HG03139 (cell line): Measurements from ENCODE around the gene CCSER1.
"Not testable (repeated sequence)": the region's sequence is repeated elsewhere in the genome, so short reads cannot be mapped to it uniquely, and the experiment has no call there.

ENCODE experiments used
- ATAC-seq: cut with Tn5 transposase; IDR thresholded peaks from one replicate; pipeline ENCODE4 v1.9.1; 2021; ENCODE audit not compliant: unreplicated experiment

Gene CCSER1

DNA sequence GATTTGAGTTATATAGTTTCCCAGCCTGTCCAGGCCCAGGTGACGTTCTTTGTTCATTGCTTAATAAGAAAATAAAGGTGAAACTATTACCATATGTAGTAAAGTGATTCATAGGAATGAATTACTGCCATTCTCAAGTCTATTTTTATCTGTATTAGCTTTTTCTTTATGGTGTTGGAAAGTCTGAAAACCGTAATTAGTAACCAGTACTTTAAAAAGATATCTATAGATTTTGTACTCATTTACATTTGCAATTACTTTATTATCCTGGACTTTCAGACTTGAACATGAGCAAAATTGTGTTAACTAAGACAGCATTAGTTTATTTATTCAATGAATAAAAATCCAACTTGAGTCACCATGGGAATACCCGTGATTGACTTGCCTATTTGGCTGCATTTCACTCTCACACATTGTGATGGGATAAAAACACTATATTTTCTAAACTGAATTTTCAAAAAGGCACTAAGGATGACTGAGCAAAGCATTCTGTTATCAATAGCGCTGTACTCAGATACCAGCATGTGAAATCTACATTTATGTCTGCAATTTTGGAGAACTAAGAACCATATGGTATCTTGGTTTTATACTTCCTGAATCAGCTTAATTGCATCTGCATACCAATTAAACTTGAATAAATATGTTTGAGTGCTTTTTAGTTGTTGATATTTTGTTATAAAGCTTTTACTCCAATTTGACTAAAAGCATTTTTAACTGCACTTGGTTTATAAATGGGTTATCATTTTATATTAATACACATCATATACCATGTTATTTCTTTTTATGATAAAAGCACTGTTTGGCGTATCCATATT, 154.6 kb downstream of the CCSER1 start:
- ATAC-seq = no peak

DNA sequence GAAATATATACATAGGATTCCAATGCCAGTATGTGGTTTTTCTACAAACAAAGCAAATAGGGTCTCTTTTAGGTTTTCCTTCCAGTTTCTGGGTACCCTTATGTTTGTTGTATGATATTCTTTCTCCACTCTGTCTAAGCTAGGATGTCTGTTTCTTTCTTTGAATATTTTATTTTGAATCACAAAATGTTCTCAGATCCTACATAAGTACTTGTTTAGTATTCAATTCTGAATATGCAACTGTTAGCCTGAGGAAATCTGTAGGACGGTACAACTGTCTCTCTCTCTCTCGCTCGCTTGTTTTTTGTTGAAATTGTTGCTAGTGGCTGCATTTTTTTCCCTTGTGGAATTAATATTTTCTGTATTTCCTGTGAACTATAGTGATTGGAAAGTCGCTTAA, 163.2 kb downstream of the CCSER1 start:
- ATAC-seq = no peak

DNA sequence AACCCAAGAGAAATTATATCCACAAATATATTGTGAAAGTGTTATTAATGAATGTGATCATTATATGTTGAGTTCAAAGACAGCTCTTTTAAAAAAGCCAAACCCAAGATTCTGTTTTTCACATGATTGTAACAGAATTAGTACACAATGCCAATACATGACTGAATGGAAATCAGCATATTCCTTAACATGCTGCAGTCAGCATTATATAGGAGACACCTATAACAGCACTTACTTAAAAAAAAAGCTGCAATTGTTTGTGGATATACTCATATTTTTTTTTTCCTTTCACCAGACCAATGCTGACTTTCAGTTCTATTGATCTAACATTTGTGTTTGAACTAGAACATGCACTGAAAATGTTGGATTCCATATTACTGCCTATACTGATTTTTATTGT, 165.2 kb downstream of the CCSER1 start:
- no peak for ATAC-seq

DNA sequence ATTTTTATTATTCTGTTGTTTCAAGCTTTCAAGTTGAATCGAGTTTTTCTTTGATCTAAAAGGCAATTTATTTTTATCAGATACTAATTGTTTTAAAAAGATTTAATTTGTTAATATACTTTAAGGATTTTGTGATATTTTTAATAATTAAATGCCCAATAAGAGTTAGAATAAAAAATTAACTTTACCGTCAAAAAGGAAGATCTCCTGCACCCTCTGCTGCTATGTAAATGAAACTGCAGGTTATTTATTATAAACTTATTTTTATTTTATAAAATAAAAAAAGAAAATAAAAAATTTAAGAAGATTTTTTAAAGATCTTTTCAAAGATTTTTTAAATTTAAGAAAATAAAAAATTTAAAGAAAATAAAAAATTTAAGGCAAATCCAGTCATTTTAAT, 166.1 kb downstream of the CCSER1 start:
- no peak for ATAC-seq

DNA sequence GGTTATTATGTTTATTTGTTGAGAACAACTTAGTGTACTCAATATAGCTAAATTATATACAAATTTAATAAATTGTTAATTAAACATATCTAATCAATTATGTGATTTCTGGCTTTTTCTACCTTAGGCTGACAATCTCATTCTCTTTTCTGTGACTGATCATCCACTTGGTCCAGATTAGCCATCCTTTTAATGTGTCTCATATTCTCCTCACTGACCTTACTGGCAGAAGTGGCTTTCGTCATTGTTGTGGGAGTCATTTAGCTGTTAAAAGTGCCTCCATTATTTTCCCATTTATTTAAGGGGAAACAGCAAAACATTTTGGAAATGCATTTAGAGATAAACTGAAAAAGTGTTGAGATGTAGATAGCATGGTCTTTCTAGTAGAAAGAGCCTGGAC, 172.2 kb downstream of the CCSER1 start:
- ATAC-seq = no peak

DNA sequence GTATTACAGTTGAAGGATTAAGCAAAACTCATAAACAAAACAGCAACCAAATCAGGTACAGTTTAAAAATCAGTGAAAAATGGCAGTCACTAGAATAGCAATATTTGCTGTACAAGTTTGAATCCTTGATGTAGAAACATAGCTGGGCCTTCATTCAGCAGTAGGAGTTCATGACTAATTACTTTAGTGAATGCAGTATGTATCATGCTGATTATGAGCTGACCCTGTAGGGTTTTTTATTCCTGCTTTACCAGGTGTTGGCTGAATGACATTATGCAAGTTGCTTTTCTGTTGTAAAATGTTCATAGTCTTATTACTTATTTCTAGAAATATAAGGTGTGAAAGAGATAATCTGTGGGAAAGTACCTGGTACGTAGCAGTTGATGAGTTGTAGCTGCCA, 179.6 kb downstream of the CCSER1 start:
- ATAC-seq = no peak

DNA sequence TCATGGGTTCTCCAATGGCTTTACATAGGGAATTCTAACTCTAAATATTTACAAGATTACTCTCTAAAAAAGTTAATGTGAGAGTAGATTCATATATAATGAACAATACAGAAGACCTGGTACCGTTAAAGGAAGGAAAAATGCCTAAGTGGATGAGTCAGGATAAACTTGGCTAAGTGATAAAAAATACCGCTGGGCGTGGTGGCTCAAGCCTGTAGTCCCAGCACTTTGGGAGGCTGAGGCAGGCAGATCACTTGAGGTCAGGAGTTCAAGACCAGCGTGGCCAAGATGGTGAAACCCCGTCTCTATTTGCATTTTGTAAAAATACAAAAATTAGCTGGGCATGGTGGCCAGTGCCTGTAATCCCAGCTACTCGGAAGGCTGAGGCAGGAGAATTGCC, 189.9 kb downstream of the CCSER1 start:
- not testable (repeated sequence) for ATAC-seq

DNA sequence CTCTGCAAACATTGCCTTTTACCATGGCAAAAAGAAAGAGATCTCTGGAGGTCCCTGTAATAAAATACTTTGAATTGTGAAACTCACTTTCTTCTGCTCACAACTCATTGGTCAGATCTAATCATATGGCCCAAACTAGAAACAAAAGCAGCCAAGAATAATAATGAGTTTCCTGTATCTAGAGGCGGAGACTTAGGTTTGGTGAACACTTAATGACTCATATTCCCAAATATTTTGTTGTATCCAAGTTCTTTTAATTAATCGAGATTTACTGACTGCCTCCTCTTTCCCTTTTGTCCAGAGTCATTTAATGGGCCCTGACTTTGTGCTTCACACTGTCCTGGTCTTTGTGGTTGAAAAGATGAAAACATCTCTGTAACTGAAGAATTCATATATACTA, 190.6 kb downstream of the CCSER1 start:
- ATAC-seq = no peak

DNA sequence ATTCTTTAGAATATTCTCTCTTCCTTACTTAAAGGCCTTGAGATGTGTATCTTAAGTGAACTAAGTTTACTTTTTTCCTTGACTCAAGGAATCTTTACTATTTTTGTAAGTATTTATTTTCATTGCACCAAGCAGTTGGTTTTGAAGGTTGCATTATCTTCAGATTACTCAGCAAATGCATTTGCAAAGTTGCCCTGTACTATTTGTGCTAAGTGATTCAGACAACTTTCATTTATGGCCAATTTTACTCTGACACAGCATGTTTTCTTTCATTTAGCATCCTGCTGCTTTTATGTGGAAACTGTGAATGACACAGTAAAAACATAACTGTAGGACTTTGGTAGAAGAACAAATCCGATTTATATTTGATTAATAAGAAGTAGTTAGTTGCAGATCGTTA, 191.0 kb downstream of the CCSER1 start:
- no peak for ATAC-seq

DNA sequence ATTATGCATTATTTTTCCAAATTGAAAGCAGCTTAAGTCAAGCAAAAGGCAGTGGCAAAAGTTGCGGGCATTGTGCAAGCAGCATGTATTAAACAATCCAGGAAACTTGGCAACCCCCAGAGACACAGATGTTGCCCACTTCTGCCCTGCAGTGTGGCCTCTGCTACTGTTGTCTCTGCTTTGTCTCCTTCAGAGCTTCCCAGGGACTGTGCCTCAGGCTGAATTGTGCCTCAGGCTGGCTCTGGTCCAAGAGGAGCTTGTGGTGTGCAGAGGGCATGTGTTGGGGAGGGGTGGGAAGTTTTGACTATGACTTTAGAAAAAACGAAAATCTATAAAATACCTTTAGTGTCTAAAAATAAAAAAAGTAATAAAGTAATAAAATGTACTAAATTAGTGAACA, 201.4 kb downstream of the CCSER1 start:
- no peak for ATAC-seq

DNA sequence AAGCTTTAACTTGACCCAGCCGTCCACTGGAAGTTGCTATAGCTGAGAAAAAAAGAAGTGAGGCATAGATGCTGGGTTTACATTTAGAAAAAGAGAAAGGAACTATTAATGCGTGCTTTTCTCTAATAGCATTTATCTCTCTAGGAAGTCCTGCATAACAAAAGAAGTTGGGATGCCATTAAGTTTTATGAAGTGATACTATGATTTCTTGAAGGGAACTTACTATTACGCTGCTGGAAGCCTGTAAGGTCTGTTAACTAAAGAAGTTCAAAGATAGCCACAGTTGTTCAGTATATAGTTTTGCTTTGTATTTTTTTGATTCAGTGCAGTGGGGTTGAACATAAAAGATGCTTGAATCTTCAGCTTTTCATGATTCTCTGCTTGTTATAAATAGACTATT, 203.4 kb downstream of the CCSER1 start:
- no peak for ATAC-seq

DNA sequence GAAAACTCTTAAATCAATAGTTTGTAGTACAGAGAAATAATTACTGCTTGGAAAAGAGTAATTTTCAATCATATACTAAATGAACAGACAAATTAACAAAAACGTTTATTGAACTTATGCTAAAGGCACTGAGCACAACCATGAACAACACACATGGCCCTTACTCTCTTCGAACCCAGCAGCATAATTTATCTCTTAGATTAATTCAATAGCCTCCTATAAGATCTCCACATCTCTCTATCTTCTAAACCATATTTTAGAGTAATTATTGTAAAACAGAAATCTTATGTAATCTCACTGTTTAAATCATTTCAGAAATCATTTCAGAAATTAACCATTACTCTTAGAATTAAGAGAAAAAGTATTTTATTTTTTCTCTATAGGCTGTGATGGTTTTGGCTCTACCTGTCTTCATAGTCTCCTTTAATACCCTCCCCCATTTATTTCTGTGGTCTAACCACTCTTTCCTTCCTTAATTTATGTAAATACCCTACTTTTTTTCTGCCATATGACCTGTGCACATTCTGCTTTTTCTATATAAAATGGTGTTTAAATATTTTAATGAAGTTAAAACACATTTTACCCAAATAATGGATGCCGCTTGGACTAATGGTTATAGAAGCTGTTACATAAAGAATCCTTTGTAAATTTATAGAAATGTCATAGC, 218.5 kb downstream of the CCSER1 start:
- ATAC-seq = no peak

DNA sequence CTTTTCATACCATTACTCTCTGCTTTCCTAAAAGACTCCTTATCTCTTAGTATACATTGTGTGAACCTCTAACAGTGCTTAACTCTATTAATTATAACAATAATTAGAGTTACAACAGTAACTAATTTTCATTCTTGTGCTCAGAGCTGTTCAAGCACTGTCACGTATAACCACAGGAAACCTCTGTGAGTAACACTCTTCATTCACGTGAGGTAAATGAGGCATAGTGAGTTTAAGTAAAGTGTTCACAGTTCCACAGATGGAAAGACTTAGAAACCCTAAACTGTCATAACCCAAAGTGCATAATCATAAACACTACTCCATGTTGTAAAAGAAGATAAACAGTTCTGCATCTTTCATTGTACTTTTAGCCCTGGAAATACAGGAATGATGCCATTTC, 222.4 kb downstream of the CCSER1 start:
- no peak for ATAC-seq

DNA sequence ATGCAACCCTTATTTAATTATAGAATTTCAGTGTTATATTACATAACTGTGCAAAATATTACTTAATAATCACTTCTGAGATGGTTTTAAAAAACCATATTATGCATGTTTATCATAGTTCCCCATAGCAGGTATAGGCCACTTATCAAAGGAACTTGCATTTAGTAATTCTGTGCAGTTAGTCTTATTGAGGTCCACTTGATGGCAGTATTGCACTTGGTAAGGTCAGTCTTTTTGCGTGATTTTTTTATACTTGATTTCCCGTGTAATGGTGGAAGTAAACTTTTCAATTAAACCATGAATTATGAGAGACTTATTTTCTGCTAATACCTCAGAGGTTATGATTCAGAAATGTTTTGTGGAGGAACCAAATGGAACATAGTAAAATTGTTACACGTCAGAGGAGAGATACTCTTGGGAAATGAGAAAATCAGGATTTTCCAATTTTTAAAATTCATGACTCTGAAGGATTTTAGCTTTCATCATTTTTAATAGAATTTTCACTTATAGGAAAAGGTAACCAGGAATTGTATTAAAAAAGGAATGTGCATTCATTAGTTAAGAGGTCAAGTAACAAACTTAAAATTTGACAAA, 230.0 kb downstream of the CCSER1 start:
- ATAC-seq = no peak

DNA sequence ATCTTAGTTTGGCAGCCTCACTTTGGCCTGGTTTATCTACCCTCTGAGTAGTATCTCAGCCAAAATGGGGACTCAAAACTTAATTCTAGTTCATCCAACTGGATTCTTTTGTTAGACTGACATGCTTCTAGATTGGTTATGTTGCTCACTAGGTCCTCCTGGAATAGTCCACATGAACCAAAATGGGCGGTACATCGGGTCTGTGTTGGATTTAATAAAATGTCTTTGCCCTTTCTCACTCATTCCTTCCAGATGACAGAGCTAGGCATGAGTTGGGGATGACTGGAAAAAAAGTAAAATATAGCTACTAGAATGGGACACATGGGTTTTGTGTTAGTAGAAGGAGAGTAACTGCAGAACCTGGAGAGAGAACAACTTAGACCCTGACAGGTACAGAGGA, 247.9 kb downstream of the CCSER1 start:
- ATAC-seq = no peak

DNA sequence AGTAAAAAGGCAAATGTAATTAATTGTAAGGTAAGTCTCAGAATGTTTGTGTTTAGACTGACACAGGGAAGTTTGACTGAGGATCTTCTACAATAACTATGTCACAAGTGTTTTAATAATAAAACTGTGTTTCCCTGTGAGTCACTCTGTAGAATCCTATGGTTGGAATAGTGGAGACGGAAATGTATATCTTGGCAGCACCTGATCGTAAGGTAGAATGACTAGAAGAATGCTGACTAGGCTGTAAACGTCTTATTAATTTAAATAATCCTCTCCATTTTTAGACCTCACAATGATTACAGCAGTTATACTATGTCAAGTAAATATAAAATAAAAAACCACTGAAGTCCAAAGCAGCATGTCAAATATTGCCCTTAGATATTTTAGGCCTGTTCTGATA, 266.0 kb downstream of the CCSER1 start:
- ATAC-seq = no peak

DNA sequence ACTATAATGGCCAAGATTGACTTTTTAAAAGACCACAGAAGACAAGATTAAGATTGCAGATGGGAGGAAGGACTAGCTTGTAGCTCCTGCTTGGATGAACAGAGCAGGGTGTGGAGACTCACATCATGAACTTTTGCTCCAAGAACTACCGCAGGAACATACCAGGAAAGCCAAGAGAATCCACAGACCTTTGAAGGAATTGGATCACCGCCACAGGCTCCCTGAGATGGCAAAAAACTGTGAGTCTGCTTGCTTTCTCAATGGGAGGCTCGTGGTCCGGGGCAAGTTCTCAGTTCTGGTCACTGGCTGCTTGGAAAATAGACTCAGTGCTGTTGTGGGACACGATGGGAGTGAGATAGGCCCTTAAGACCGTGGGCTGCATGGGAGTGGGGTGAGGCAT, 276.6 kb downstream of the CCSER1 start:
- ATAC-seq = no peak

DNA sequence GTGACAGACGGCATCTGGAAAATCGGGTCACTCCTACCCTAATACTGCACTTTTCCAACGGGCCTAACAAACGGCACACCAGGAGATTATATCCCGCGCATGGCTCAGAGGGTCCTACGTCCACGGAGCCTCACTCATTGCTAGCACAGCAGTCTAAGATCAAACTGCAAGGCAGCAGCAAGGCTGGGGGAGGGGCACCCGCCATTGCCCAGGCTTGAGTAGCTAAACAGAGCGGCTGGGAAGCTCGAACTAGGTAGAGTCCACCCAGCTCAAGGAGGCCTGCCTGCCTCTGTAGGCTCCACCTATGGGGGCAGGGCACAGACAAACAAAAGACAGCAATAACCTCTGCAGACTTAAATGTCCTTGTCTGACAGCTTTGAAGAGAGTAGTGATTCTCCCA, 280.7 kb downstream of the CCSER1 start:
- ATAC-seq = not testable (repeated sequence)

DNA sequence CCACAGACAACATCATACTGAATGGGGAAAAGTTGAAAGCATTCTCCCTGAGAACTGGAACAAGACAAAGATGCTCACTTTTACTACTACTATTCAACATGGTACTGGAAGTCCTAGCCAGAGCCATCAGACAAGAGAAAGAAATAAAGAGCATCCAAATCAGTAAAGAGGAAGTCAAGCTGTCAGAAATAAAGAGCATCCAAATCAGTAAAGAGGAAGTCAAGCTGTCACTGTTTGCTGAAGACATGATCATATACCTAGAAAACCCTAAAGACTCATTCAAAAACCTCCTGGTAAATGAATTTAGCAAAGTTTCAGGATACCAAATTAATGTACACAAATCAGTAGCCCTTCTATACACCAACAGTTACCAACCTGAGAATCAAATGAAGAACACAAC, 285.6 kb downstream of the CCSER1 start:
- ATAC-seq = not testable (repeated sequence)

DNA sequence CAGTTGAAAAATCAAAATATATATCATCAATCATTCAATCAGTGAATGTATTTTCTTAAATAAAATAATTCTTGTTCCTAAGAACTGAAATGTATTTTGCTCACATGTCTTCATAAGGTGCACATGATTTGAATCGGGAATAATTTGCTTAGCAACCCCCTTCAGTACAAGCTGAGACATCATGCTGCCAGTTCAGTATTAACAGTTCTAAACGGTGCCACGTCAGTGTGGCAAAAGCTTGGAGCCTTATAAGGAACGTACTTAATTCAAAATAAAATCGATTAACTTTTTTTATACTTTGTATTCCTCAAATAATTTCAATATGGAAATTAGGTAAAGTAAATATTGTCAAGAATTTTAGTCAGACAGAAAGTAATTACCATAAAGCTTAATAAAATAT, 287.9 kb downstream of the CCSER1 start:
- no peak for ATAC-seq

DNA sequence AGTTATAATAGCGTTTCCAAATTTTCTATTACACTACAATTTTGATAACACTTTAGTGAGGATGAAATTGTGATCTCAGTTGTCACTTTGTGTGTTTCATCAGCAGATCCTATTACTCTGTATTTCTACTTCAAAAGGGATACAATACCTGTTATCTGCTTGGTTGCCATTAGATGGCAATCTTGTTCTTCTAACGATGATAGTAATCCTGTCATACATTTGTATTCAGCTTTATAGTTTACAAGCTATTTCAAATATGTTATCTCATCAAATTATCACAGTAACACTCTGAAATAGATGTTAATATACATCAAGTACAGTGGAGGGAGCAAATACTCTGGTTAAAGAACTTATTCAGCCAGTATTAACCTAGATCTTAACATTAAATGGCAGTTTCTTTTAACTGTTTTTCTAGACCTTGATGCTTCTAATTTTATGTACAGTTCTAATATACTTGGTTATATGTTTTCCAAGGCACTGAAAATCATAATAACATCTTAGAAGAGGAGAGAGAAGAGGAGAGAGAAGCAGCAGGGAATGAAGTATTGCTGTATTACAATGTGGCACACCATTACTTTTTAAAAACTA, 292.0 kb downstream of the CCSER1 start:
- ATAC-seq = peak; percentile 63

DNA sequence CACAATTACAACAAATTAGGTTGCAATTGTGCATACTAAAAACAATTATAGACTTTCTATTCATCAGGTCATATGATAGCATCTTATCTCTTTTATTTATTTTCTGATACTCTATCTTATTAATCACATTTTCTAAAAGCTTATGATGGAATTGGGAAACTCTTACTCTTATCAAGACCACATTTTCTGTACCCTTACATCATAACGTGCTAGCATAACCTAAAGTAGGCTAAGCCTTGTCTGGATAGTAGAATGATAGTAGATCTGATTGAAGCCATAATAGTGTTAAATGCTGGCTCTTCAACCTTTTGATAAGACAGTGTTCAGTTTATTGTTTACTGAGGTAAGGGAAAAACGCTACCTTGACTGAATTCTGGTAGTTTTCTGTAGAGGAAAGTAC, 294.0 kb downstream of the CCSER1 start:
- no peak for ATAC-seq
